WERI-Rb-1 (cell line): ENCODE data around the gene LYG1.
"Not testable (repeated sequence)": the region's sequence is repeated elsewhere in the genome, so short reads cannot be mapped to it uniquely, and the experiment has no call there.

Experiments
- DNase-seq: peaks from one replicate; pipeline ENCODE4 v3.0.0-alpha.2; 2020
- H3K27ac ChIP-seq: fragments of 250-450 bp; sonication (Bioruptor Pico); 2 replicates; pipeline ENCODE4 v1.5.1; 2020; ENCODE audit warnings: mild to moderate bottlenecking, moderate library complexity
- H3K27me3 ChIP-seq: fragments of 250-450 bp; sonication (Bioruptor Pico); 2 replicates; pipeline ENCODE4 v1.5.1; 2021; ENCODE audit warnings: mild to moderate bottlenecking, low read depth, moderate library complexity; ENCODE audit not compliant: insufficient read depth, severe bottlenecking
- H3K36me3 ChIP-seq: fragments of 250-450 bp; sonication (Bioruptor Pico); 2 replicates; pipeline ENCODE4 v1.5.1; 2020; ENCODE audit warnings: mild to moderate bottlenecking, moderate library complexity
- H3K4me3 ChIP-seq: 2 replicates; pipeline ENCODE4 v1.5.1; 2011; ENCODE audit warnings: low read depth, mild to moderate bottlenecking, control low read depth, low read length
- H3K9me3 ChIP-seq: fragments of 250-450 bp; sonication (Bioruptor Pico); 2 replicates; pipeline ENCODE4 v1.5.1; 2021; ENCODE audit warnings: mild to moderate bottlenecking, moderate library complexity; ENCODE audit not compliant: severe bottlenecking
- TF ChIP-seq, protein P1 (sequence below): IDR thresholded peaks from 2 replicates; pipeline ENCODE4 v1.5.1; 2011; ENCODE audit warnings: low read depth, mild to moderate bottlenecking, control low read depth, inconsistent platforms, low read length

The LYG1 gene

GRCh38 chr2:99301097-99301496 is at the start of gene LYG1:
Gene LYG1, minus strand, starts transcription at chr2:99301197. Its CDS starts 5,527 bp downstream, at chr2:99295670.
- H3K9me3 ChIP-seq, H3K4me3 ChIP-seq, H3K27ac ChIP-seq, H3K36me3 ChIP-seq, H3K27me3 ChIP-seq, DNase-seq: not testable (repeated sequence)

- Histone ChIP-seq H3K27me3 (no peaks in the 10 kb centered on the region), H3K27ac (no peak overlapping the region), H3K36me3 (no peaks in the 10 kb centered on the region; the same call in 1 of the 2 replicates), H3K9me3 (no peaks in the 10 kb centered on the region), H3K4me3 (no peak overlapping the region)
- TF ChIP-seq, protein P1, sequence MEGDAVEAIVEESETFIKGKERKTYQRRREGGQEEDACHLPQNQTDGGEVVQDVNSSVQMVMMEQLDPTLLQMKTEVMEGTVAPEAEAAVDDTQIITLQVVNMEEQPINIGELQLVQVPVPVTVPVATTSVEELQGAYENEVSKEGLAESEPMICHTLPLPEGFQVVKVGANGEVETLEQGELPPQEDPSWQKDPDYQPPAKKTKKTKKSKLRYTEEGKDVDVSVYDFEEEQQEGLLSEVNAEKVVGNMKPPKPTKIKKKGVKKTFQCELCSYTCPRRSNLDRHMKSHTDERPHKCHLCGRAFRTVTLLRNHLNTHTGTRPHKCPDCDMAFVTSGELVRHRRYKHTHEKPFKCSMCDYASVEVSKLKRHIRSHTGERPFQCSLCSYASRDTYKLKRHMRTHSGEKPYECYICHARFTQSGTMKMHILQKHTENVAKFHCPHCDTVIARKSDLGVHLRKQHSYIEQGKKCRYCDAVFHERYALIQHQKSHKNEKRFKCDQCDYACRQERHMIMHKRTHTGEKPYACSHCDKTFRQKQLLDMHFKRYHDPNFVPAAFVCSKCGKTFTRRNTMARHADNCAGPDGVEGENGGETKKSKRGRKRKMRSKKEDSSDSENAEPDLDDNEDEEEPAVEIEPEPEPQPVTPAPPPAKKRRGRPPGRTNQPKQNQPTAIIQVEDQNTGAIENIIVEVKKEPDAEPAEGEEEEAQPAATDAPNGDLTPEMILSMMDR, result no peak
- DNase-seq, result no peak
Measured at GRCh38 chr2:99350194-99350593, 49.2 kb upstream of the LYG1 start.

- TF ChIP-seq, protein P1, result no peak
- H3K9me3 ChIP-seq, result no peaks in the 10 kb centered on the region
- DNase-seq, result no peak
- no peak overlapping the region for H3K4me3 ChIP-seq
- H3K36me3 ChIP-seq, result no peaks in the 10 kb centered on the region; the same call in 1 of the 2 replicates
- no peak overlapping the region for H3K27ac ChIP-seq
- H3K27me3 ChIP-seq, result no peaks in the 10 kb centered on the region
Measured at GRCh38 chr2:99348173-99348572, 47.2 kb upstream of the LYG1 start.

DNA sequence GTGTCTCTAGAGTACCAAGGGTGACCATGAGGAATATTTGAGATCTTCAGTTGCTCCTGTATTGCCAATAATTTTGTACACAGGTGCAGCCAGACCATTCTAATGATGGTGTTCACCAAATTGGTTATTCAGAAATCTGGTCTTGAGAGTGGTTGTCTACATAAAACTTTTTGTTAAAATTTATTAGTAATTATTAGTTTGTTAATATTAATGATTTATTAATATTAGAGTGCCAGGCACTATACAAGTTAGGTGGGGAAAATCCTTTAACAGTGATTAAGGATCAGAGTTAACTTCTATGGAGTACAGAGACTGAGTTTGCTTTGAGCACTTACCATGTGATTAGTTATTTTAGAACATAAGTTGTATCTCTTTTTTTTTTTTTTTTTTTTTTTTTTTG is 45.2 kb upstream of the LYG1 start:
- DNase-seq, result no peak
- no peak overlapping the region for H3K4me3 ChIP-seq
- H3K27ac ChIP-seq, result no peak overlapping the region
- H3K9me3 ChIP-seq, result no peaks in the 10 kb centered on the region
- no peaks in the 10 kb centered on the region for H3K27me3 ChIP-seq
- no peaks in the 10 kb centered on the region for H3K36me3 ChIP-seq
- TF ChIP-seq, protein P1, result no peak

- H3K9me3 ChIP-seq, H3K27me3 ChIP-seq, H3K36me3 ChIP-seq, H3K27ac ChIP-seq, DNase-seq, H3K4me3 ChIP-seq: not testable (repeated sequence)
Measured at GRCh38 chr2:99345446-99345845, 44.4 kb upstream of the LYG1 start.

GRCh38 chr2:99342536-99342935 is 41.5 kb upstream of the LYG1 start:
- TF ChIP-seq, protein P1, result no peak
- H3K9me3 ChIP-seq, result no peaks in the 10 kb centered on the region
- H3K27ac ChIP-seq, result no peak overlapping the region

GRCh38 chr2:99340669-99341236 is 39.8 kb upstream of the LYG1 start:
- TF ChIP-seq, protein P1, result no peak
- H3K4me3 ChIP-seq, result no peak overlapping the region
- H3K9me3 ChIP-seq, result no peaks in the 10 kb centered on the region
- no peak overlapping the region for H3K27ac ChIP-seq
- peaks cover 7% of the 10 kb centered on the region for H3K36me3 ChIP-seq
- no peaks in the 10 kb centered on the region for H3K27me3 ChIP-seq
- DNase-seq, result no peak

More at GRCh38 chr2:99342536-99342935, 41.5 kb upstream of the LYG1 start:
- Histone ChIP-seq H3K27me3 (no peaks in the 10 kb centered on the region), H3K4me3 (no peak overlapping the region), H3K36me3 (peaks cover 2% of the 10 kb centered on the region)
- DNase-seq, result no peak
